ENCODE measurements around the gene THAP2. TPM values are rescaled to one million over a fixed set of nuclear protein-coding genes. Genes with fewer than 3 reads are reported as not detected.

THAP2 gene
- total and polyA plus RNA-seq, 3 donors from 2014 or later, result 7.7 to 25.8 (median 13.4) TPM

GRCh38 chr12:71655495-71655894 is 8.6 kb upstream of the THAP2 start:
- intact Hi-C loops (cut with DNase I; ENCODE audit: low total_unique reads), result no loop called here
- H3K36me3 ChIP-seq (ENCODE audit: low read depth, missing control alignments), result no peaks in the 10 kb centered on the region
- 71 to 72% methylated on average over 1 of the region's 1 CpG for WGBS, 2 donors

GRCh38 chr12:71655907-71656306 is 8.2 kb upstream of the THAP2 start:
- peaks cover 2% of the 10 kb centered on the region for H3K4me1 ChIP-seq
- no peak for DNase-seq
- 90 to 92% methylated on average over 1 of the region's 1 CpG for WGBS, 2 donors
- H3K9me3 ChIP-seq, result no peaks in the 10 kb centered on the region
- H3K4me3 ChIP-seq, result no peak overlapping the region
- intact Hi-C loops (cut with DNase I; ENCODE audit: low total_unique reads), result no loop called here
- TF ChIP-seq CTCF (IDR thresholded peaks at IDR 0.05) (no peak), POLR2A (IDR thresholded peaks at IDR 0.05) (no peak)
- no peaks in the 10 kb centered on the region for H3K27me3 ChIP-seq
- no peak overlapping the region for H3K27ac ChIP-seq
- H3K36me3 ChIP-seq (ENCODE audit: low read depth, missing control alignments), result no peaks in the 10 kb centered on the region

More at GRCh38 chr12:71655495-71655894, 8.6 kb upstream of the THAP2 start:
- Histone ChIP-seq H3K27me3 (no peaks in the 10 kb centered on the region), H3K4me1 (no peaks in the 10 kb centered on the region), H3K27ac (no peak overlapping the region), H3K4me3 (no peak overlapping the region), H3K9me3 (no peaks in the 10 kb centered on the region)
- DNase-seq, result no peak
- TF ChIP-seq CTCF (IDR thresholded peaks at IDR 0.05) (no peak), POLR2A (IDR thresholded peaks at IDR 0.05) (no peak)

- 71 to 72% methylated on average over 3 of the region's 3 CpGs for WGBS, 2 donors
- no peak for DNase-seq
- no peak overlapping the region for H3K4me3 ChIP-seq
- no peak overlapping the region for H3K27ac ChIP-seq
- no peaks in the 10 kb centered on the region for H3K36me3 ChIP-seq (ENCODE audit: low read depth, missing control alignments)
- H3K9me3 ChIP-seq, result no peaks in the 10 kb centered on the region
- intact Hi-C loops (cut with DNase I; ENCODE audit: low total_unique reads), result no loop called here
- TF ChIP-seq POLR2A (IDR thresholded peaks at IDR 0.05) (no peak), CTCF (IDR thresholded peaks at IDR 0.05) (no peak)
- H3K4me1 ChIP-seq, result peaks cover 10% of the 10 kb centered on the region
- H3K27me3 ChIP-seq, result no peaks in the 10 kb centered on the region
Measured at GRCh38 chr12:71656740-71657139, 7.4 kb upstream of the THAP2 start.

- H3K4me1 ChIP-seq, result peaks cover 11% of the 10 kb centered on the region
- no peak for DNase-seq
- H3K4me3 ChIP-seq, result peak overlapping the region; percentile 88 to 95
- WGBS, 2 donors, result 3 to 5% methylated on average over 8 of the region's 8 CpGs
- H3K36me3 ChIP-seq (ENCODE audit: low read depth, missing control alignments), result no peaks in the 10 kb centered on the region
- TF ChIP-seq CTCF (IDR thresholded peaks at IDR 0.05) (no peak), POLR2A (IDR thresholded peaks at IDR 0.05) (no peak)
- no peaks in the 10 kb centered on the region for H3K27me3 ChIP-seq
- H3K9me3 ChIP-seq, result no peaks in the 10 kb centered on the region
- intact Hi-C loops (cut with DNase I; ENCODE audit: low total_unique reads), result no loop called here
- H3K27ac ChIP-seq, result peak overlapping the region; percentile 95 to 97
Measured at GRCh38 chr12:71661977-71662530, 2.0 kb upstream of the THAP2 start.

All from testis (tissue), 3 donors.